Measurements from ENCODE around the gene SYTL1. TPM values are rescaled to one million over a fixed set of nuclear protein-coding genes. Genes with fewer than 3 reads are reported as not detected.

The SYTL1 gene
- total RNA-seq, 2 experiments from 2014 or later: 81.7 to 117 TPM

- Histone ChIP-seq H2AFZ (ENCODE audit: low read length) (no peak overlapping the region), H3K27ac (ENCODE audit: low read depth, low read length, poor library complexity, severe bottlenecking) (no peak overlapping the region), H3K4me2 (ENCODE audit: low read length) (no peak overlapping the region), H3K79me2 (ENCODE audit: insufficient read depth, low read depth, low read length) (no peaks in the 10 kb centered on the region), H3K4me3 (ENCODE audit: low read depth, low read length, poor library complexity, severe bottlenecking) (no peak overlapping the region), H3K36me3 (ENCODE audit: insufficient read depth, low read length) (no peaks in the 10 kb centered on the region), H3K9me2 (ENCODE audit: insufficient read depth, low read length) (no peaks in the 10 kb centered on the region), H4K20me1 (ENCODE audit: insufficient read depth, low read length) (no peaks in the 10 kb centered on the region), H3K4me1 (ENCODE audit: insufficient read depth, low read length, poor library complexity, severe bottlenecking) (peaks cover 8% of the 10 kb centered on the region), H3K9me3 (ENCODE audit: low read length) (no peaks in the 10 kb centered on the region)
- ChIA-PET POLR2A (no interaction called here), CTCF (ENCODE audit: unreplicated experiment) (interaction anchor here (1.4 kb wide), 1 partner anchor 343 kb away, joined by 3 read pairs; no protein-coding TSS in a partner anchor)
- TF ChIP-seq CTCF (conservative IDR thresholded peaks at IDR 0.05; ENCODE audit: low read length) (peak; percentile 96), EZH2phosphoT487 (IDR thresholded peaks at IDR 0.05; ENCODE audit: borderline replicate concordance, low read depth, low read length) (no peak)
- peak; percentile 76 for DNase-seq (ENCODE audit: low spot score)
- intact Hi-C loops (cut with micrococcal nuclease; ENCODE audit: unreplicated experiment): loop anchor here (1.0 kb wide), 2 partner anchors 31 to 87 kb away; no protein-coding TSS in a partner anchor
- BruUV-seq (replicated peaks): no TSS peak
Observed at GRCh38 chr1:27388337-27389005, 46.6 kb downstream of the SYTL1 start.

- TF ChIP-seq CTCF (conservative IDR thresholded peaks at IDR 0.05; ENCODE audit: low read length): no peak
- TF ChIP-seq EZH2phosphoT487 (IDR thresholded peaks at IDR 0.05; ENCODE audit: borderline replicate concordance, low read depth, low read length): no peak
Observed at GRCh38 chr1:27391511-27392095, 49.8 kb downstream of the SYTL1 start.

More at GRCh38 chr1:27391511-27392095, 49.8 kb downstream of the SYTL1 start:
- H3K27ac ChIP-seq (ENCODE audit: low read depth, low read length, poor library complexity, severe bottlenecking): no peak overlapping the region
- H3K36me3 ChIP-seq (ENCODE audit: insufficient read depth, low read length): no peaks in the 10 kb centered on the region
- no peak overlapping the region for H3K4me3 ChIP-seq (ENCODE audit: low read depth, low read length, poor library complexity, severe bottlenecking)
- DNase-seq (ENCODE audit: low spot score): no peak
- H3K4me1 ChIP-seq (ENCODE audit: insufficient read depth, low read length, poor library complexity, severe bottlenecking): peaks cover 13% of the 10 kb centered on the region
- peak overlapping the region; percentile 90; the same call in 1 of the 2 replicates for H2AFZ ChIP-seq (ENCODE audit: low read length)
- POLR2A ChIA-PET: interaction anchor here (0.5 kb wide), 1 partner anchor 776 kb away, joined by 4 read pairs; no protein-coding TSS in a partner anchor
- H3K9me3 ChIP-seq (ENCODE audit: low read length): no peaks in the 10 kb centered on the region
- peak overlapping the region; percentile 87; the same call in 1 of the 2 replicates for H3K4me2 ChIP-seq (ENCODE audit: low read length)
- no peaks in the 10 kb centered on the region for H3K9me2 ChIP-seq (ENCODE audit: insufficient read depth, low read length)
- CTCF ChIA-PET (ENCODE audit: unreplicated experiment): interaction anchor here (0.6 to 1.1 kb wide), 3 partner anchors 21 to 271 kb away, joined by 4 to 6 read pairs (median 4); no protein-coding TSS in a partner anchor
- no peaks in the 10 kb centered on the region for H3K79me2 ChIP-seq (ENCODE audit: insufficient read depth, low read depth, low read length)
- intact Hi-C loops (cut with micrococcal nuclease; ENCODE audit: unreplicated experiment): loop anchor here (1.0 to 5.0 kb wide), 3 partner anchors 49 to 289 kb away; partner anchors contain the start of gene SYTL1
- H4K20me1 ChIP-seq (ENCODE audit: insufficient read depth, low read length): no peaks in the 10 kb centered on the region
- BruUV-seq (replicated peaks): no TSS peak

All from OCI-LY7 (cell line).